ENCODE results near the gene NEDD9.

Gene NEDD9

GRCh38 chr6:11232193-11232769 is at the start of gene NEDD9:
NEDD9 (minus strand) TSS chr6:11232668; CDS start chr6:11232515, 153 bp downstream.
- peak; percentile 77 for DNase-seq

GRCh38 chr6:11282245-11282644 is 49.8 kb upstream of the NEDD9 start:
- DNase-seq: no peak

- DNase-seq: no peak
Measured at GRCh38 chr6:11280394-11280793, 47.9 kb upstream of the NEDD9 start.

GRCh38 chr6:11279284-11279689 is 46.8 kb upstream of the NEDD9 start:
- DNase-seq: no peak

GRCh38 chr6:11278207-11278559 is 45.7 kb upstream of the NEDD9 start:
- DNase-seq: no peak

GRCh38 chr6:11277275-11278206 is 45.1 kb upstream of the NEDD9 start:
- no peak for DNase-seq

GRCh38 chr6:11276911-11277274 is 44.4 kb upstream of the NEDD9 start:
- no peak for DNase-seq

- DNase-seq: no peak
Measured at GRCh38 chr6:11276228-11276627, 43.8 kb upstream of the NEDD9 start.

GRCh38 chr6:11275598-11275997 is 43.1 kb upstream of the NEDD9 start:
- no peak for DNase-seq

- DNase-seq: no peak
Measured at GRCh38 chr6:11273406-11274065, 41.1 kb upstream of the NEDD9 start.

- DNase-seq: no peak
Measured at GRCh38 chr6:11272491-11273192, 40.2 kb upstream of the NEDD9 start.

- no peak for DNase-seq
Measured at GRCh38 chr6:11271228-11272020, 39.0 kb upstream of the NEDD9 start.

- DNase-seq: no peak
Measured at GRCh38 chr6:11270030-11271027, 37.9 kb upstream of the NEDD9 start.

GRCh38 chr6:11268978-11269377 is 36.5 kb upstream of the NEDD9 start:
- DNase-seq: no peak

GRCh38 chr6:11266926-11267325 is 34.5 kb upstream of the NEDD9 start:
- DNase-seq: no peak

- DNase-seq: no peak
Measured at GRCh38 chr6:11265932-11266331, 33.5 kb upstream of the NEDD9 start.

- no peak for DNase-seq
Measured at GRCh38 chr6:11264100-11264499, 31.6 kb upstream of the NEDD9 start.

- DNase-seq: no peak
Measured at GRCh38 chr6:11263291-11263775, 30.9 kb upstream of the NEDD9 start.

- no peak for DNase-seq
Measured at GRCh38 chr6:11262242-11262641, 29.8 kb upstream of the NEDD9 start.

GRCh38 chr6:11260249-11261038 is 28.0 kb upstream of the NEDD9 start:
- no peak for DNase-seq

Measured in NCI-H146 (cell line).